K562 (cell line): ENCODE data around the gene CFAP97D1. TPM values are rescaled to one million over a fixed set of nuclear protein-coding genes. Genes with fewer than 3 reads are reported as not detected.

Experiments used
- CCAR2 ChIP-seq: fragments of 200-400 bp; formaldehyde crosslinking; IDR thresholded peaks from 2 replicates; pipeline ENCODE4 v1.6.1; 2017; ENCODE audit warnings: mild to moderate bottlenecking, low read depth, low read length
- CSDE1 ChIP-seq, 2 experiments: fragments of 450-650 bp; IDR thresholded peaks; 2 replicates each; pipeline ENCODE4 v1.6.1; 2016; ENCODE audit warnings: mild to moderate bottlenecking in 1 of 2
- DLX4 ChIP-seq: fragments of 250-450 bp; sonication (Bioruptor Pico); IDR thresholded peaks from 2 replicates; pipeline ENCODE4 v1.6.1; 2021; ENCODE audit warnings: mild to moderate bottlenecking
- FOXP4 ChIP-seq: sonication (generic); formaldehyde crosslinking; IDR thresholded peaks from 2 replicates; pipeline ENCODE4 v1.8.0; 2022; ENCODE audit warnings: mild to moderate bottlenecking, missing genetic modification reagents, borderline replicate concordance
- GABPA ChIP-seq: fragments of 200-800 bp; sonication (Bioruptor generic); conservative IDR thresholded peaks from 2 replicates; pipeline ENCODE4 v1.6.1; 2016; ENCODE audit warnings: low read depth, missing genetic modification characterization, missing compliant biosample characterization
- IRF9 ChIP-seq: fragments of 450-650 bp; IDR thresholded peaks from 2 replicates; pipeline ENCODE4 v1.6.1; 2016; ENCODE audit warnings: missing biosample characterization, missing genetic modification characterization
- KLF13 ChIP-seq: fragments of 450-650 bp; IDR thresholded peaks from 2 replicates; pipeline ENCODE4 v1.6.1; 2016; ENCODE audit warnings: missing genetic modification characterization, low read depth, mild to moderate bottlenecking, missing compliant biosample characterization, moderate library complexity, borderline replicate concordance
- NCOA1 ChIP-seq: fragments of 450-650 bp; IDR thresholded peaks from 2 replicates; pipeline ENCODE4 v1.6.1; 2016; ENCODE audit warnings: low read depth
- NKRF ChIP-seq: fragments of 450-650 bp; IDR thresholded peaks from 2 replicates; pipeline ENCODE4 v1.6.1; 2016; ENCODE audit warnings: borderline replicate concordance
- OTX1 ChIP-seq: fragments of 450-650 bp; formaldehyde crosslinking; IDR thresholded peaks from 2 replicates; pipeline ENCODE4 v1.4.0; 2022; ENCODE audit warnings: mild to moderate bottlenecking
- RBBP5 ChIP-seq: fragments of 200-600 bp; sonication (generic); IDR thresholded peaks from 2 replicates; pipeline ENCODE4 v1.6.1; 2012; ENCODE audit warnings: borderline replicate concordance, mild to moderate bottlenecking, low read length, control low read depth, inconsistent platforms; ENCODE audit not compliant: insufficient read depth, poor library complexity, severe bottlenecking
- TAF9B ChIP-seq: fragments of 450-650 bp; IDR thresholded peaks from 2 replicates; pipeline ENCODE4 v1.6.1; 2018; ENCODE audit warnings: mild to moderate bottlenecking; ENCODE audit not compliant: partially characterized antibody
- TFE3 ChIP-seq: fragments of 450-650 bp; formaldehyde crosslinking; IDR thresholded peaks from 2 replicates; pipeline ENCODE4 v1.4.0; 2020; ENCODE audit warnings: mild to moderate bottlenecking, mixed read lengths
- XRCC5 ChIP-seq: fragments of 200-400 bp; formaldehyde crosslinking; IDR thresholded peaks from 2 replicates; pipeline ENCODE4 v1.6.1; 2017; ENCODE audit warnings: low read depth, mild to moderate bottlenecking, low read length
- ZBTB1 ChIP-seq: sonication (generic); formaldehyde crosslinking; IDR thresholded peaks from 2 replicates; pipeline ENCODE4 v1.8.1; 2023; ENCODE audit warnings: missing genetic modification reagents, low read depth, mild to moderate bottlenecking, borderline replicate concordance
- ZBTB17 ChIP-seq: fragments of 450-650 bp; formaldehyde crosslinking; IDR thresholded peaks from 2 replicates; pipeline ENCODE4 v1.4.0; 2020; ENCODE audit warnings: mild to moderate bottlenecking
- ZFPM2 ChIP-seq: fragments of 250-450 bp; sonication (Bioruptor Pico); IDR thresholded peaks from 2 replicates; pipeline ENCODE4 v1.5.1; 2022; ENCODE audit warnings: mild to moderate bottlenecking
- ZNF253 ChIP-seq: fragments of 250-450 bp; sonication (Bioruptor Pico); conservative IDR thresholded peaks from 2 replicates; pipeline ENCODE4 v1.6.1; 2021; ENCODE audit warnings: mild to moderate bottlenecking
- ZNF507 ChIP-seq: conservative IDR thresholded peaks from 2 replicates; pipeline ENCODE4 v1.6.1; 2017; ENCODE audit warnings: missing genetic modification characterization, missing compliant biosample characterization
- ZNF707 ChIP-seq: fragments of 250-450 bp; sonication (Bioruptor Pico); conservative IDR thresholded peaks from 2 replicates; pipeline ENCODE4 v1.8.0; 2022; ENCODE audit warnings: inconsistent platforms, mild to moderate bottlenecking, moderate library complexity
- polyA plus RNA-seq, 8 experiments: library from polyadenylated mRNA; depleted of rRNA in 4 of 8; stranded (reverse) in 5 of 8; unstranded in 3 of 8; fragments of >200 nt; fragmentation: Nextera tagmentation in 2 of 8; fragmentation: Illumina TruSeq in 1 of 8; extraction: Ambion mirVana in 2 of 8; extraction: Trizol in 1 of 8; gene quantifications; 2 replicates each; pipeline versions ENCODE4 v1.2.1 to v1.2.3, GENCODE V29; 2011 to 2014; ENCODE audit warnings: inconsistent platforms in 1 of 8, missing spikeins in 1 of 8
- total RNA-seq, 7 experiments: library from RNA; depleted of rRNA in 6 of 7; stranded (reverse); fragments of >200 nt in 6 of 7; fragmentation: Illumina TruSeq in 2 of 7; extraction: Trizol in 2 of 7; gene quantifications; 2 replicates each; pipeline versions ENCODE4 v1.2.1 to v1.2.3, GENCODE V29; 2011 to 2021; ENCODE audit warnings: low replicate concordance in 1 of 7

The CFAP97D1 gene
- total and polyA plus RNA-seq, 9 of the 15 experiments (the other 6 are each of a cell fraction or from before 2014, with no cell fraction given) = not detected

GRCh38 chr17:43778337-43779144 lies 1.7 kb upstream of the CFAP97D1 start, which contains the start of gene DUSP3 (continued):
- TF ChIP-seq FOXP4 (CRISPR knock-in tag) (no peak), ZFPM2 (no peak), OTX1 (CRISPR knock-in tag) (no peak), GABPA (tag) (0 out of 2 replicates have a peak, but pooled peaks have one; percentile 29), CSDE1 (IDR thresholded peaks at IDR 0.05) (0 out of 4 replicates have a peak, but pooled peaks of 1 of the 2 experiments have one; percentile 66), ZBTB1 (peak; percentile 25; the same call in 1 of the 2 replicates), DLX4 (CRISPR knock-in tag) (no peak), CCAR2 (no peak), KLF13 (tag) (no peak), RBBP5 (peak; percentile 84), ZNF253 (CRISPR knock-in tag) (no peak), XRCC5 (no peak), ZBTB17 (CRISPR knock-in tag) (no peak), IRF9 (no peak), TFE3 (CRISPR knock-in tag) (peak; percentile 86), ZNF507 (no peak), TAF9B (no peak), ZNF707 (CRISPR knock-in tag) (no peak), NKRF (peak; percentile 37; the same call in 1 of the 2 replicates), NCOA1 (no peak)
